PC-9 (cell line): ENCODE results near the gene MBNL1. TPM values are rescaled to one million over a fixed set of nuclear protein-coding genes. Genes with fewer than 3 reads are reported as not detected.

Source experiments
- BruUV-seq: library from RNA; stranded (reverse); fragments of 400-500 nt; replicated peaks from 2 replicates; lab custom pipeline; 2021; lab: Mats Ljungman, UMichigan
- CTCF ChIA-PET: fragments of 300-600 bp; sonication (Branson Sonifier 250); formaldehyde crosslinking; loops from one replicate; lab custom pipeline; 2022; ENCODE audit warnings: antibody characterized with exemption; lab: Charles Lee
- POLR2A ChIA-PET: fragments of 300-600 bp; sonication (Branson Sonifier 250); formaldehyde crosslinking; loops from one replicate; lab custom pipeline; 2022; ENCODE audit warnings: antibody characterized with exemption; ENCODE audit not compliant: unreplicated experiment; lab: Charles Lee
- DNase-seq, 2 experiments: peaks; one replicate each; pipeline versions ENCODE4 v3.0.0 to v3.0.0-alpha.2; 2015 to 2022; ENCODE audit warnings: mixed read lengths in 1 of 2
- H2AFZ ChIP-seq: fragments of 200-600 bp; sonication (generic); 2 replicates; pipeline ENCODE4 v1.8.1; 2017; ENCODE audit warnings: antibody characterized with exemption
- H3F3A ChIP-seq: fragments of 200-600 bp; sonication (generic); 2 replicates; pipeline ENCODE4 v1.8.1; 2017; ENCODE audit warnings: antibody characterized with exemption, mild to moderate bottlenecking, low read depth; ENCODE audit not compliant: insufficient read depth
- H3K27ac ChIP-seq: fragments of 200-600 bp; sonication (generic); 2 replicates; pipeline ENCODE4 v1.6.1; 2016; ENCODE audit warnings: mixed run types
- H3K27me3 ChIP-seq: fragments of 200-600 bp; sonication (generic); 2 replicates; pipeline ENCODE4 v1.6.1; 2016; ENCODE audit warnings: low read depth, mixed run types; ENCODE audit not compliant: insufficient read depth
- H3K36me3 ChIP-seq: fragments of 200-600 bp; sonication (generic); 2 replicates; pipeline ENCODE4 v1.6.1; 2016; ENCODE audit warnings: low read depth, mixed run types
- H3K4me1 ChIP-seq: fragments of 200-600 bp; sonication (generic); replicated peaks from 2 replicates; pipeline ENCODE4 v1.6.1; 2016; ENCODE audit warnings: mixed run types; ENCODE audit not compliant: insufficient read depth
- H3K4me2 ChIP-seq: fragments of 200-600 bp; sonication (generic); 2 replicates; pipeline ENCODE4 v1.6.1; 2017; ENCODE audit warnings: mixed run types
- H3K4me3 ChIP-seq: fragments of 200-600 bp; sonication (generic); 2 replicates; pipeline ENCODE4 v1.6.1; 2016; ENCODE audit warnings: mixed run types
- H3K79me2 ChIP-seq: fragments of 200-600 bp; sonication (generic); 2 replicates; pipeline ENCODE4 v1.6.1; 2017; ENCODE audit warnings: low read depth, mixed run types
- H3K9me2 ChIP-seq: fragments of 200-600 bp; sonication (generic); 2 replicates; pipeline ENCODE4 v1.8.1; 2017; ENCODE audit warnings: mild to moderate bottlenecking; ENCODE audit not compliant: insufficient read depth
- H3K9me3 ChIP-seq: fragments of 200-600 bp; sonication (generic); 2 replicates; pipeline ENCODE4 v1.8.1; 2016; ENCODE audit warnings: low read depth; ENCODE audit not compliant: insufficient read depth
- H4K20me1 ChIP-seq: fragments of 200-600 bp; sonication (generic); 2 replicates; pipeline ENCODE4 v1.8.1; 2017; ENCODE audit not compliant: insufficient read depth
- EZH2 ChIP-seq: fragments of 200-600 bp; sonication (generic); IDR thresholded peaks from 2 replicates; pipeline ENCODE4 v1.8.0; 2017; ENCODE audit warnings: antibody characterized with exemption, low read depth
- intact Hi-C: fragments of 100-400 bp; cut with micrococcal nuclease; formaldehyde crosslinking; loops from one replicate; pipeline ENCODE4 v1.10.0; 2022; ENCODE audit not compliant: unreplicated experiment
- total RNA-seq: library from RNA; stranded (reverse); gene quantifications from 2 replicates; pipeline ENCODE4 v1.2.3, GENCODE V29; 2021
- TF ChIP-seq, protein P1 (sequence below): fragments of 200-600 bp; sonication (generic); conservative IDR thresholded peaks from 2 replicates; pipeline ENCODE4 v1.6.1; 2017; ENCODE audit warnings: mixed run types, antibody characterized with exemption, mild to moderate bottlenecking, moderate library complexity

MBNL1 gene
- total RNA-seq, 1 experiment from 2014 or later = 176 TPM

DNA sequence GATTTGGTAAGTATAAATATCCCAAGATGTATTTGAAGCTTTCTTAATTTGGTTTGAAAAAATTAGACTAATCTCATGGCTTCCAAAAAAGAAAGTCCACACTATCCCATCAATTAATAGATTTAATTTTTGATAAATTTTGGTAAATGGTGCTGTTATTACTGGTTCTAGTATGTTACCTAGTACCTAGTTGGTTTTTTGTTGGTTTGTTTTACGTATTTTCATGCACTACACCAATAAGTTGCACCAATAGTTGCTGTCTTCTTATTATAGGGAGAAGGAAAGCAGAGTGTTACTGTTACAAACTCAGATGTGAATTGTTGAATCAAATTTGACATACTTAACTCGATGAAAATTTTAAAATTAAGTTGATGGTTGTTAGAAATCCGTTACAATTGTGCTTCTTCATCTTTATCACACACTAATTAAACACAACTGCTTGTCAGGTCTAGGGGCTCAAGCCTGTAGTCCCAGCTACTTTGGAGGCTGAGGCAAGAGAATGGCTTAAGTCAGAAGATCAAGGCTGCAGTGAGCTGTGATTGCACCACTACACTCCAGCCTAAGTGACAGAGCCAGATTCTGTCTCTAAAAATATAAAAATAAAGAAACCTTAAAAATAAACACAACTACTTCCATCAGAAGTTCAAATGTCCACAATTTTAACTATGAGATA is 23.1 kb upstream of the MBNL1 start:
- intact Hi-C loops = no loop called here

DNA sequence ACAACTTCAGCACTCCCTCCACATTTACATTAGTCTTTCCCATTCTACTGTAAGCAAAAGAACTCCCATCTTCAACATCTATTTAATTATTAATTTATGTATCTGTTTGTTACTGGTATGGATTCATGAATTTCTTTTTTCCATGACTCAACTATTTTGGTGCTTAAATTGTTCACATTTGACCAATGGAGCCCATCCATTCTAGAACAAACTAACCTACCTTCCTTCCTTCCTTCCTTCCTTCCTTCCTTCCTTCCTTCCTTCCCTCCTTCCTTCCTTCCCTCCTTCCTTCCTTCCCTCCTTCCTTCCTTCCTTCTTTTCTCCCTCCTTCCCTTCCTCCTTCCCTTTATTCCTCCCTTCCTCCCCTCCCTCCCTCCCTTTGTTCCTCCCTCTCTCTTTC is 16.8 kb upstream of the MBNL1 start:
- ChIA-PET POLR2A (no interaction called here), CTCF (no interaction called here)
- Histone ChIP-seq H3K4me1 (no peaks in the 10 kb centered on the region), H3K9me3 (no peaks in the 10 kb centered on the region; the same call in 1 of the 2 replicates), H3K36me3 (no peaks in the 10 kb centered on the region), H2AFZ (no peak overlapping the region), H3K27me3 (no peaks in the 10 kb centered on the region), H3K4me3 (no peak overlapping the region), H3K79me2 (no peaks in the 10 kb centered on the region), H3K27ac (no peak overlapping the region), H3F3A (no peaks in the 10 kb centered on the region), H3K9me2 (no peaks in the 10 kb centered on the region), H3K4me2 (no peak overlapping the region), H4K20me1 (no peaks in the 10 kb centered on the region)
- BruUV-seq = no TSS peak
- intact Hi-C loops = no loop called here
- TF ChIP-seq EZH2 = no peak
- TF ChIP-seq, protein P1, sequence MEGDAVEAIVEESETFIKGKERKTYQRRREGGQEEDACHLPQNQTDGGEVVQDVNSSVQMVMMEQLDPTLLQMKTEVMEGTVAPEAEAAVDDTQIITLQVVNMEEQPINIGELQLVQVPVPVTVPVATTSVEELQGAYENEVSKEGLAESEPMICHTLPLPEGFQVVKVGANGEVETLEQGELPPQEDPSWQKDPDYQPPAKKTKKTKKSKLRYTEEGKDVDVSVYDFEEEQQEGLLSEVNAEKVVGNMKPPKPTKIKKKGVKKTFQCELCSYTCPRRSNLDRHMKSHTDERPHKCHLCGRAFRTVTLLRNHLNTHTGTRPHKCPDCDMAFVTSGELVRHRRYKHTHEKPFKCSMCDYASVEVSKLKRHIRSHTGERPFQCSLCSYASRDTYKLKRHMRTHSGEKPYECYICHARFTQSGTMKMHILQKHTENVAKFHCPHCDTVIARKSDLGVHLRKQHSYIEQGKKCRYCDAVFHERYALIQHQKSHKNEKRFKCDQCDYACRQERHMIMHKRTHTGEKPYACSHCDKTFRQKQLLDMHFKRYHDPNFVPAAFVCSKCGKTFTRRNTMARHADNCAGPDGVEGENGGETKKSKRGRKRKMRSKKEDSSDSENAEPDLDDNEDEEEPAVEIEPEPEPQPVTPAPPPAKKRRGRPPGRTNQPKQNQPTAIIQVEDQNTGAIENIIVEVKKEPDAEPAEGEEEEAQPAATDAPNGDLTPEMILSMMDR = no peak
- DNase-seq = no peak

More for the DNA sequence above, 23.1 kb upstream of the MBNL1 start:
- TF ChIP-seq, protein P1 = no peak
- no peak for TF ChIP-seq EZH2
- no peaks in the 10 kb centered on the region for H3K79me2 ChIP-seq
- H3K4me1 ChIP-seq = peaks cover 17% of the 10 kb centered on the region
- no TSS peak for BruUV-seq
- no peak overlapping the region for H3K4me3 ChIP-seq
- H3F3A ChIP-seq = peaks cover 14% of the 10 kb centered on the region
- POLR2A ChIA-PET = interaction anchor here (0.7 kb wide), 1 partner anchor 123 kb away, joined by 4 read pairs; no protein-coding TSS in a partner anchor
- no peaks in the 10 kb centered on the region; the same call in 1 of the 2 replicates for H3K9me2 ChIP-seq
- H2AFZ ChIP-seq = no peak overlapping the region; the same call in 1 of the 2 replicates
- H3K27ac ChIP-seq = no peak overlapping the region
- no peaks in the 10 kb centered on the region for H4K20me1 ChIP-seq
- no peaks in the 10 kb centered on the region for H3K36me3 ChIP-seq
- no peak overlapping the region for H3K4me2 ChIP-seq
- H3K27me3 ChIP-seq = no peaks in the 10 kb centered on the region
- H3K9me3 ChIP-seq = no peaks in the 10 kb centered on the region
- no peak for DNase-seq
- CTCF ChIA-PET = no interaction called here

DNA sequence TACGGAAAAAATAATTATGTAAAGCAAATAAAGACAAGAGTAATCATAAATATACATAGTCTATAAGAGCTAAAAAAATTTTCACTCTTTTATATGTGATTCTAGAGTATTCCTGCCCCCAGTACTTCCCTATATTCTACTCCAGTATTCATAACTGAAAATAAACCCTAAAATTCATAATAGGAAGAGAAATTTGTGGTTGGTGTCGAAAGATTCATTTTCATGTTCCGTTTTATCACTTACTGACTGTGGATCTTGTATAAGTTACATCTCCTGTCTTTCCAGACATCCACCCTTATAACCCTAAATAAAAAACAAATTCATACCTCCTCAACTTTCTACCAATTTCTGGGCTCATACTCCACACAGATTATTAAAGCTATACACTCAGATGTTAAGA is 16.0 kb upstream of the MBNL1 start:
- H3K9me2 ChIP-seq = no peaks in the 10 kb centered on the region
- no peaks in the 10 kb centered on the region; the same call in 1 of the 2 replicates for H3K9me3 ChIP-seq
- CTCF ChIA-PET = no interaction called here
- H2AFZ ChIP-seq = no peak overlapping the region
- no peaks in the 10 kb centered on the region for H4K20me1 ChIP-seq
- intact Hi-C loops = no loop called here
- no peaks in the 10 kb centered on the region for H3F3A ChIP-seq
- no peaks in the 10 kb centered on the region for H3K27me3 ChIP-seq
- no peak overlapping the region for H3K27ac ChIP-seq
- H3K4me3 ChIP-seq = no peak overlapping the region
- no peaks in the 10 kb centered on the region for H3K36me3 ChIP-seq
- POLR2A ChIA-PET = interaction anchor here (0.5 kb wide), 1 partner anchor 171 kb away, joined by 4 read pairs; no protein-coding TSS in a partner anchor
- DNase-seq = no peak
- H3K79me2 ChIP-seq = no peaks in the 10 kb centered on the region
- H3K4me1 ChIP-seq = peaks cover 4% of the 10 kb centered on the region
- BruUV-seq = no TSS peak
- TF ChIP-seq, protein P1 = no peak
- no peak for TF ChIP-seq EZH2
- H3K4me2 ChIP-seq = no peak overlapping the region
